GM11168 (cell line): ENCODE data around the gene DDX53.

Experiments
- in situ Hi-C: fragments of 300-500 bp; cut with MboI; formaldehyde crosslinking; loops from one replicate; pipeline ENCODE4 v1.12.0; 2022; ENCODE audit warnings: low sequenced_read_pairs; ENCODE audit not compliant: unreplicated experiment

Gene DDX53

GRCh38 chrX:23048806-23049573, 49.2 kb downstream of the DDX53 start:
- in situ Hi-C loops: no loop called here

DNA sequence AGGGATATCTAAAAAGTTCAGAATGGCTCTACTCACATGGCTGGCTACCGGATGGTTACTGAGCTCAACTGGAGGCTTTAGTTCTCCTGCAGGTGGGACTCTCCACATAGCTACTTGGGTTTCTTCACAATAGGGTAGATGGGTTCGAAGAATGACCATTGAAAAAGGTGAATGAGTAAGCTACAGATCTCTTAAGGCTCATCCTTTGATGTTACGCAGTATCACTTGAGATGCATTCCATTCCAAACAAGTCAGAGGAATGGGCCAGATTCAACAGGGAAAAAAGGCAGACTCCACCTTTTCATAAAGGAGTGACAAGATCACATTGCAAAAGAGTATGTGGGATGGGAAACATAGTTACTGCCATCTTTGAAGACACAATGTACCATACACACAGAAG, 52.6 kb downstream of the DDX53 start:
- in situ Hi-C loops: no loop called here
